ENCODE measurements around the gene COPZ2.
A peak's percentile ranks its signal among the peaks of the same experiment; 100 is the strongest.
"Not testable (repeated sequence)": the region's sequence is repeated elsewhere in the genome, so short reads cannot be mapped to it uniquely, and the experiment has no call there.

The COPZ2 gene

GRCh38 chr17:48043176-48043575 is 5.6 kb upstream of the COPZ2 start:
- no peak overlapping the region for H3K4me3 ChIP-seq (ENCODE audit: low read depth, low read length)
- no peak for TF ChIP-seq CTCF (conservative IDR thresholded peaks at IDR 0.05; ENCODE audit: low read depth, low read length)
- no peak for DNase-seq (ENCODE audit: low read depth)

DNA sequence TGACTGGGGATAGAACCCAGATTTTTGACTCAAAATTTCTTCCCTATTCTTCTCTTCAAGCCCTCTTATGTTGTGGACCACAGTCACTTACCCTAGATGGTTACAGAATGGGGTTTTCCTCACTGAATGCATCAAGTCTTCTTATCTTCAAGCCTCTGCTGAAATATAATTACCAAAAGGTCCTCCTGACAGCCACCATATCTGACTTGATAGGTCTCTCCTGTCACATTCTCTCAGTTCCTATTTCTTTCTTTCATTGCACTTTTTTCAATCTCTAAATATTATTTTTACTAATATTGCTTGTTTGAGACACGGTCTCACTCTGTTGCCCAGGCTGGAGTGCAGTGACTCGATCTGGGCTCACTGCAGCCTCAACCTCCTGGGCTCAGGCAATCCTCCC is 1.1 kb upstream of the COPZ2 start:
- no peak for TF ChIP-seq CTCF (conservative IDR thresholded peaks at IDR 0.05; ENCODE audit: low read depth, low read length)
- no peak overlapping the region for H3K4me3 ChIP-seq (ENCODE audit: low read depth, low read length)
- no peak for DNase-seq (ENCODE audit: low read depth)

DNA sequence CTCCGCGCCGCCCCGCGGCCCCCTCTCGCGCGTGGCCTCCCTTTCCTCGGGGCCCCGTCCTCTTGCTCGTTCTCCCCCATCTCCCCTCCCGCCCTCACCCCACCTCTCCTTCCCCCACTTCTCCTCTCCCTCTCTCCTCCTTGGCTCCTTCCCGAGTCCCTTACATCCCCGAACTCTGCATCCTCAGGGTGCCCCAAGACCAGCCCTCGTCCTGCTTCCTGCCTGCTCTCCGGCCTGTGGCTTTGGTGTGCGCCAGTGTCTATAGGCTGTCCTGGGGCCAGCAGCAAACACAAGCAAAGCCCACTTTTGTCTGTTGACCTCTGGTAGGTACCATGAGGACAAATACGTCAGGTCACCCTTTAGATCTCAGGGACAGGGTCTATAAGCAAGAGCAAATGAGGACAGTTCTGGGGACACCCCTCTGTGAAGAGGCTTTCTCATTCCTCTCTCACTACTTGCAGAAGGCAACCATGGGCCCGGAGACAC is 284 bp upstream of the COPZ2 start:
- no peak for TF ChIP-seq CTCF (conservative IDR thresholded peaks at IDR 0.05; ENCODE audit: low read depth, low read length)
- H3K4me3 ChIP-seq (ENCODE audit: low read depth, low read length): peak overlapping the region; percentile 77
- no peak for DNase-seq (ENCODE audit: low read depth)

DNA sequence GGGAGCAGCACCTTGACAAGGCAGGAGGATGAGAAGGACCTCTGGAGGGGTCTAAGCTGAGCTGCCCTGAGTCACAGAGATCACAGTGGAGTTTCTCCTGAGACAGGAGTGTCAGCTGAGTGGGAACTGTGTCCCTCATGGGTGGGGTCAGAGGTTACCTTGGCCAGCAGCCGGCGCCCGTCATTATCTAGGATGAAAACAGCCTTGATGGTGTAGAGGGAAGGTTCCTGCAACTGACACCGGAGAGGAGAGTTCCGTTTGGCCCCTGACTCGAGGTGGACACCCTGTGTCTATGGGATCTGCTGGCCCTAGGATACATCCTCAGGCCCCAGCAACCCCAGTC is 933 bp downstream of the COPZ2 start:
- TF ChIP-seq CTCF (conservative IDR thresholded peaks at IDR 0.05; ENCODE audit: low read depth, low read length): no peak
- no peak for DNase-seq (ENCODE audit: low read depth)
- peak overlapping the region; percentile 77 for H3K4me3 ChIP-seq (ENCODE audit: low read depth, low read length)

DNA sequence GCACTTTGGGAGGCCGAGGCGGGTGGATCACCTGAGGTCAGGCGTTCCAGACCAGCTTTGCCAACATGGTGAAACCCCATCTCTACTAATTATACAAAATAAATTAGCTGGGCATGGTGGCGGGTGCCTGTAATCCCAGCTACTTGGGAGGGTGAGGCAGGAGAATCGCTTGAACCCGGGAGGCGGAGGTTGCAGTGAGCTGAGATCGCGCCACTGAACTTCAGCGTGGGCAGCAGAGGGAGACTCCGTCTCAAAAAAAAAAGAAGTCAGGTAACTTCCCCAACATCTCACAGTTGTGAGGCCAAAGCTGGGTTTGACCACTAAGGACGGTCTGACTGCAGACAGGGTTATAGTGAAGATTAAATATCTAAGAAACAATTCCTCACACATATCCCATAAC is 2.9 kb downstream of the COPZ2 start:
- not testable (repeated sequence) for H3K4me3 ChIP-seq (ENCODE audit: low read depth, low read length); DNase-seq (ENCODE audit: low read depth)

DNA sequence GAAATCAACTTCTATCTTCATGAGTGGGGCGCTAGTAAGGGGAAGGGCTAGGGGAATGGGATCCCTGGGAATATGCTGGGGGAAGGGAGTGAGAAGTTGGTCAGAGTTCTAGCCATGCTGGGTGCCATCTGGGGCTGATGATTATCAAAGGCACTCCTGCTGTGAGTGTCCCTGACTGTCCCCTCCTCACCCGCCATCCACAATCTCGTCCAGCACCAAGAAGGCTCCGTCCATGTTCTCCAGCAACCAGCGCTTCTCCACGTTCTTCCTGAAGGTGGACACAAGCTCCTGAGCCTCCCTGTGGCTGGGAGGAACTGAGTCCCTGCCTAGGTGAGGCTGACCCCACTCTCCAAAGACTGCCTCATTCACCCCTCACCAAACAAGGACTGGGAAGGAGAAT is 5.6 kb downstream of the COPZ2 start:
- DNase-seq (ENCODE audit: low read depth): no peak
- no peak for TF ChIP-seq CTCF (conservative IDR thresholded peaks at IDR 0.05; ENCODE audit: low read depth, low read length)
- H3K4me3 ChIP-seq (ENCODE audit: low read depth, low read length): no peak overlapping the region

DNA sequence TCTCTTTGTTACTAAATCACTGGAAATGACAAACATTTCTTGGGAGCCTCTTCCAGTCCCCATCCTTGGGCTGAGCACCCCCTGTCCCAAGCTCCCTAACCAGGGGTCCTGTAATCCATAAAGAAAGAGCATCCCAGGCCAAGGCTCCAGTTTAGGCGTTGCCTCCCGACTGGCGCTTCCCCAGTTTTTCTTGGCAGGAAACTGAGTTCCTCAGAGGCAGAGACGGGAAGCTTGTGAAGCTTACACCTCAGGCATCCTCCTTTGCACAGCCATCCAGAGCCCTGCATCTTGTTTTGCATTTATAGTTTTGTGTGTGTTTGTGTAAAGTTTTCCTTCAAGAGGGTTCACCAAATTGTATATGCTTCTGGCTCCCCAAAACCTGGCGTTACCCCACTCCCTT is 7.1 kb downstream of the COPZ2 start:
- no peak for TF ChIP-seq CTCF (conservative IDR thresholded peaks at IDR 0.05; ENCODE audit: low read depth, low read length)
- no peak for DNase-seq (ENCODE audit: low read depth)
- H3K4me3 ChIP-seq (ENCODE audit: low read depth, low read length): no peak overlapping the region

- TF ChIP-seq CTCF (conservative IDR thresholded peaks at IDR 0.05; ENCODE audit: low read depth, low read length): no peak
- no peak for DNase-seq (ENCODE audit: low read depth)
- H3K4me3 ChIP-seq (ENCODE audit: low read depth, low read length): no peak overlapping the region
These were observed 8.9 kb downstream of the COPZ2 start for GRCh38 chr17:48028736-48029135.

Data from choroid plexus epithelial cell (primary cell).